Muscle of back (tissue), 11 donors: ENCODE results near the gene JPH3. TPM values are rescaled to one million over a fixed set of nuclear protein-coding genes. Genes with fewer than 3 reads are reported as not detected.
"Not testable (repeated sequence)": the region's sequence is repeated elsewhere in the genome, so short reads cannot be mapped to it uniquely, and the experiment has no call there.

Experiments used
- DNase-seq, 3 donors: peaks; one replicate each; pipeline versions ENCODE4 v3.0.0 to v3.0.0-alpha.2; 2013
- polyA plus RNA-seq, 10 donors: library from polyadenylated mRNA; unstranded; fragments of 120-200 nt; gene quantifications; one replicate each; pipeline ENCODE4 v1.2.1, GENCODE V29; 2013; ENCODE audit not compliant: insufficient read length in 10 of 10

JPH3 gene
- polyA plus RNA-seq, 10 donors: 0.23 to 1.2 (median 0.38) TPM

DNA sequence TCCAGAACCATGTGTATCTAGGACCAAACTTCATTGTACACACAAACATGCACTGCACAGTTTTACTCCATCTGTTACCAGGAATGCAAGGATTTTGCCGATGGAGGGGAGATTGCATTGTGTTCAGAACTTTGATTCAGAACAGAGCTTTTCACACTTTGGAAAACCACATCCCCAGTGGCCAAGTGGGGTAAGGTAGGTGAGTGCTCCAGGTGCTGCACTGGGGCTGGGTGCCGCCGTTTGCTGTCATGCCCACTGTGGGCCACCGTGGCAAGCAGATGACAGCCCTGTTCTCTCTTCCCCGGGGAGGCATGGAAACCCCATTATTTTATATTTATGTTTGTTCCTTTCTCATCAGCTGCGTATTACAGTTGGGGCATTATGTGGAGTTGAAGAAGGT is 29.3 kb upstream of the JPH3 start:
- DNase-seq: no peak

DNA sequence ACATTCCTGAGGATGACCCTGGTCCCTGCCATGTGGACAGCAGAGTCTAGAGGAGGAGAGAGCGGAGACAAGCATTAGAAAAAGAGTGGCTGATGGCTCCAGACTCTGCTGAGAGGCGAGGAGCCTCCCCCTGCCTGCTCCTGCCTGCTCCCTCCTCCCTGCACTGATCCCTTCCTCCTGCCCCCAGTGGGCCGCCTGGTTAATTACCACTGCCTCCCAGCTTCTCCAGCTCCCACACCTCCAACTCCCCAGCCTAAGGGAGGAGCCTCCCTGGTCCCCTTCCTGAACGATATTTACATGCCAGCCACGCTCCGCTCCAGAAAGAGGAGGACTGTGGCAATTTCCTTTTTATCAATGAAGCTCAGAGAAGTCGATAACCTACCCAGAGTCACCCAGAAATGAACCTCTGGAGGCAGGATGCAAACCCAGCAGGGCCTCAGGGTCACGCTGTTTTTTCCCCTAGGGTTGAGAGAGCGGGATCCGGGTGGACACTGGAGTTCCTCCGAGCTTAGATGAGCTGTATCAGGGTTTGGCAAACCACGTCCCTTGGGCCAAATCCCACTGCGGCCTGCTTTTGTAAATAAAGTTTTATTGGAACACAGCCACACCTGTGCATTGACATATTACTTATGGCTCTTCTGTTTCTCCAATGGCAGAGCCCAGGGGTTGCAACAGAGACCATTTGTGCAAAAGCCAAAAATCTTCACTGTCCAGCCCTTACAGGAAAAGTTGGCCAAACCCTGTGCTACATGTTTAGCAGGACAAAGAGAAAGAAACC is 27.1 kb upstream of the JPH3 start:
- no peak for DNase-seq

DNA sequence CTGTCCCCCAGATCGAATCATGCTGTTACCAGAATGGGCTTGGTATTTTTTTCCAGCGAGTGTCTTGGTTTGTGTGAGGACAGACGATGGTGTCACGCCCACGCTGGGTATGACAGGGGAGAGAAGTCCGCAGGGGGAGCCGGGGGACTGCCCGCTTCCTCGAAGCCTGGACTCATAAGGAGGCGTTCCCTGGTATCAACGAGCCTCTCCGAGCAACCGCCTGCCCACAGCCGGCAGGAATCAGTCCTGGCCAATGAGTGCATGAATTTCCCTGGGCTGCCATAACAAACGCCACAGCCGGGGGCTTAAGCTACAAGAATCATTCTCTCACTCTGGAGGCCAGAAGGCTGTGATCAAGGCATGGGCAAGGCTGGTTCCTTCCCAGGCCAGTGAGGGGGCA is 26.1 kb upstream of the JPH3 start:
- no peak for DNase-seq

- DNase-seq: not testable (repeated sequence)
These were observed 24.0 kb upstream of the JPH3 start for GRCh38 chr16:87578142-87578930.

DNA sequence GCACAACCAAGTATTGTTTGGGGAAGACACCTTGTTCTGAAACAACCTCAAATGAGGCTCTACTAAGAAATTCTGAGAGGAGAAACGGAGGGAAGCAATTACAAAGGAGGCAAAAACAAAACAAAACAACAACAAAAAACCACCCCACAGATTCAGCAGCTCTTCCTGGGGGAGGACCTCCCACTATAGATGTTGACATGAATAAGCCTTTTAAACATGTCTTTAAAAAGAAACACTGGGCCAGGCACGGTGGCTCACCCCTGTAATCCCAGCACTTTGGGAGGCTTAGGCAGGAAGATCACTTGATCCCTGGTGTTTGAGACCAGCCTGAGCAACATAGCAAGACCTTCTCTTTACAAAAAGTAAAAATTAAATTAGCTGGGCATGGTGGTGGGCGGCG is 22.6 kb upstream of the JPH3 start:
- DNase-seq: no peak

GRCh38 chr16:87580855-87581261 is 21.4 kb upstream of the JPH3 start:
- peak in 1 of 3 donors; percentile 90 for DNase-seq

DNA sequence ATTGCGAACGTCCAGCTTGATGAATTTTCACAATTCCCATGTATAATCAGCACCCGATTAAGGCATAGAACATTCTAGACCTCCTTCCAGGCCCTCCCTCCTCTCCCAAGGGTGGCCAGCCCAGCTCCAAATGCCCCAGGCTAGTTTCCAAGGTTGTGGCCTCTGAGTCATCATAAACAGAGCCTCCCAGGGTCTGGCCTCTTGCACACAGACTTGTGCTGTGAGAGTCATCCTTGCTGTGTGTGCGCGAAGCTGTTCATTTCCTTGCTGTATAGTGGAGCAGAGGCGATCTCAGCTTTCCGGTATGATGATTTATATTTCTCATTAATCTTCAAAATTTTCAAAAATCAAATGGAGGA is 20.5 kb upstream of the JPH3 start:
- DNase-seq: peak; percentile 36 to 90 (median 74)

DNA sequence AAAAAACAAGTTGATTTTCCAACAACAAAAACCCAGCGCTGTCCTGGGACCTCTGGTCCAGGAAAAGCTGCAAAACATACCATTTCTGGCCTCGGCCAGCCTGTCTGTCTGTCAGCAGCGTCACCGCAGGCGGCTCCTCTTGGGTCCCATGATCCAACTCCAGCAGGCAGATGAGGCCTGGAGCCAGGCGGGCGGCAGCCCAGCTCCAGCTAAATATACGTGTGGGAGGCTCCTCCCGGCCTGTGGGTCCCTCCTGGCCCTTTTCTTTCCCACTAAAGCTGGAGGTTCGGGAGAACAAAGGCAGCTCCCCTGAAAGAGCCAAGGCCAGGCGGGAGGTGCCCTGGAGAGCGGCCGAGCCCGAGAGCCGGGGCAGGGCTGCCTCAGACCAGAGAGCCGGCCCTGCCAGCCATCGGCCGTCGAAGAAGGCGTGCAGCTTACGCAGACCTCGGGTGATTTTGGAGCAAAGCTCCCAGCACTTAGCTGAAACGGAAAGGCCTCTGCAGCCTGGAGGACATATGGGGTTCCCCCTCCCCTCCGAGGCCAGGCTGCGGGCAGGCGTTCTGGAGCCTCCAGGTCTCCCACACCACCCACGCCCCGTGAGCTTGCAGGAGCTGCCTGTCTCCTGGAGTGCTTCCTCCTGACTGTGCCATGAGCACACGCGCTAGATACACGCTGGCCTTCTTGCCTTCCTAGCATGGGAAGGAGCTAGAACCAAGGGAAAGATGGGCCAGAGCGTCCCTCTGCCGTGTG is 19.9 kb upstream of the JPH3 start:
- peak; percentile 46 to 80 (median 52) for DNase-seq

DNA sequence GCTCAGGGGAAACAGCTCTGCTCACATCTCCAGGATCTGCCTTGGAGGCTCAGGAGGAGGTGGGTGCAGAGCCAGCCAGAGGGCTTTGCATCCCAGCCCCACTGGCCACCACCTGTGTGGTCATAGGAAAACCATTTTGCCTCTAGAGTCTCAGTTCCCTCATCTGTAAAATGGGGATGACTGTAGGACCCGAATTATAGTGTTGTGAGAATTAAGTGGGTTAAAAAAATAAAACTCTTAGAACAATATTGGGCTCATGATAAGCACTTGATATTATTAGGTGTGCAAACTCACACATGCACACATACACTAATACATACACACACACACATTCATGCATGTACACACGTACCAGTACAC is 19.4 kb upstream of the JPH3 start:
- no peak for DNase-seq

DNA sequence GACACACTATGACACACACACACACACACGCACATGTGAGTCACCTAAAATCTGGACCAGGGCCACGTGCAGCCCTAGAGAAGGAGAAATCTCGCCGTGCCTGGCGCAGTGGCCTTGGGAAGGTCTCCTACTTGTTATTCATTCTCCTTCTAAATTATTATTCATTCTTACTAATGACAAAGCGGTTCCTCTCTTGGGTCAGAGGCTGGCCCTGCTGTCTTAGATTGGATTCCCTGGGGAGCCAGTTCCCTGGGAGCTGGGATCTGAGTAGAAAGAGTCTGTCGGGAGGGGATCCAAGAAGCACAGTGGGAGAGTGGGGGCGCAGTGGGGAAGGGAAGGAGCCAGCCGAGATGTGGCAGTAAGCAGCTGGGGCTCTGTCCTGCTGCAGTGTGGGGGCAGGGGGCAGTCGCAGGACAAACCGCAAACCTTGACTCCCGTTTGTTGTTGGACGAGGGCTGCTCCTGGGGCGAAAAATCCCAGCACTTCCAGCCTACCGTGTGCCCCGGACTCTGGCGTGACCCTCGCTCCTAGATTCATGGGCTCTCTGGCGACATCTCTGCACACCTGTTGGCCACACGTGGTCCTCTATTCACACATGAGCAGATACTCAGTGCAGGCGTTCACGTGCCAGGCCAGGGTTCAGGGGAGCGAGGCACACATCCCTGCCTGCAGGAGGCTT is 18.7 kb upstream of the JPH3 start:
- DNase-seq: peak in 1 of 3 donors; percentile 47

GRCh38 chr16:87584271-87584670 is 18.0 kb upstream of the JPH3 start:
- no peak for DNase-seq

DNA sequence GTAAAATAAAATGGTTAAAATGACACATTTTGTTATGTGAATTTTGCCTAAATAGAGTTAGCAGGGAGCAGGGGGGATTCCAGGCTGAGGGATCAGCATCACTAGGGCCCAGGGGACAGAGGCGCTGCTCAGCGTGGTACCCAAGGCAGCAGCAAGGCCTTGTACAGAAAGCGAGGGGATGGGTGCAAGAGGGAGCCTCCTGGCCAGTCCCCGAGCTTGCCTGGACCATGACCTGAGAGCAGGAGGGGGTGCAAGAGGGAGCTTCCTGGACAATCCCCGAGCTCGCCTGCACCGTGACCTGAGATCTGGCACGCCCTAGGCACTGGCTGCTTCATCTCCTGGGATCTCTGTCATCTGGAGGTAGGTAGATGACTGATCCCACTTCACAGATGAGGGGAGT is 17.3 kb upstream of the JPH3 start:
- no peak for DNase-seq

- DNase-seq: no peak
These were observed 16.7 kb upstream of the JPH3 start for GRCh38 chr16:87585442-87586200.

- no peak for DNase-seq
These were observed 16.0 kb upstream of the JPH3 start for GRCh38 chr16:87586201-87586782.

- DNase-seq: no peak
These were observed 14.7 kb upstream of the JPH3 start for GRCh38 chr16:87587636-87588035.

DNA sequence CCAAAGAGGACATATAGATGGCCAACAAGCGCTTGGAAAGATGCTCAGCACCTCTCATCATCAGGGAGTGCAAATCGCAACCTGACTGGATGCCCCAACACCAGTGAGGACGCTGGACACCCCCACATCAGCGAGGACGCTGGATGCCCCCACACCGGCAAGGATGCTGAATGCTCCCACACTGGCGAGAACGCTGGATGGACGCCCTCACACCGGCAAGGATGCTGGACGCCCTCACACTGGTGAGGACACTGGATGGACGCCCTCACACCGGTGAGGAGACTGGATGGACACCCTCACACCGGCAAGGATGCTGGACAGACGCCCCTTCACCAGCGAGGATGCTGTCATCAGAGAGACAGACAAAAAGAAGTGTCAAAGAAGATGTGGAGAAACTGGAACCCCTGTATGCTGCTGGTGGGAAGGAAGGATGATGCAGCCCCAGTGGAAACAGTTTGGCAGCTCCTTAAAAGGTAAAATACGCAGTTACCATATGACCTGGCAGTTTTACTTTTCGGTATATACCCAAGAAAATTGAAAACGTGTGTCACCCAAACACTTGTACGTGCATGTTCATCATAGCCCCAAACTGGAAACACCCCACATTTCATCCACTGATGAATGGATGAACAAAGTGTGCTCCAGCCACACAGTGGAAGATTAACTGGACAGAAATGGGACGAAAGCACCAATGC is 10.1 kb upstream of the JPH3 start:
- no peak for DNase-seq

DNA sequence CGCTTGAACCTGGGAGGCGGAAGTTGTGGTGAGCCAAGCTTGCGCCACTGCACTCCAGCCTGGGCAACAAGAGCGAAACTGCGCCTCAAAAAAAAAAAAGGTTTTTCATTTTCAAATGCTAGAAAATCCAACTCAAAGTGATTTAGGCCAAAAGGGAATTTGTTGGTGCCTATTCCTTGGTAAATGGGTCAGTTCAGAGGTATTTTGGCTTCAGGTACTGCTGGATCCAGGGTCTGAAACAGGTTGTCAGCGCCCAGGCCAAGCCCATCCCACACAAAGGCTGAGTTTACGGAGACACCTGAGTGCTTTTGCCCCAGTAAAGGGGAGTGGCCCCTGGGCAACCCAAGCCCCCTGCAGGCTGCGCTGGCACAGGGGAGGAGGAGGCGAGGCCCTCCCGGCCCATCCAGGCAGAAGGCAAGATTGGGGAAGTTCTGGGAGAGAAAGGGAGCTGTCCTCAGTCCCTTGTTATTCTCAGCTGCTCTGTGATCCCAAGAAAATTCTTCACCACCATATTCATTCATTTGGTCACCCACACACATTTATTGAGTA is 8.5 kb upstream of the JPH3 start:
- DNase-seq: no peak

GRCh38 chr16:87595712-87596111 is 6.6 kb upstream of the JPH3 start:
- DNase-seq: no peak

DNA sequence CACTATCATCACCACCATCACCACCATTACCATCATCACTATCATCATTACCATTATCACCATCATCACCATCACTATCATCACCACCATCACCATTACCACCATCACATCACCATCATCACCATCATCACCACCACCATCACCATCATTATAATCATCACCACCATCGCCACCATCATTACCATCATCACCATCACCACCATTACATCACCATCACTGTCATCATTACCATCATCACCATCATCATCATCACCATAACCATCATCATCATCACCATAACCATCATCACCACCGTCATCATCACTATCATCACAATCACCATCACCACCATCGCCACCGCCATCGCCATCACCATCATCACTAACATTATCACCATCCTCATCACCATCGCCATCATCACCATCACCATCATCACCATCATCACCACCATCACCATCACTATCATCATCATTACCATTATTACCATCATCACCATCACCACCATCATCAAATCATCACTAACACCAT is 4.9 kb upstream of the JPH3 start:
- DNase-seq: no peak

GRCh38 chr16:87598431-87598830 is 3.9 kb upstream of the JPH3 start:
- no peak for DNase-seq
